ENCODE measurements around the gene R3HDM2. TPM values are rescaled to one million over a fixed set of nuclear protein-coding genes. Genes with fewer than 3 reads are reported as not detected.

Gene R3HDM2
- total RNA-seq, 1 experiment from 2014 or later = 45.4 TPM

DNA sequence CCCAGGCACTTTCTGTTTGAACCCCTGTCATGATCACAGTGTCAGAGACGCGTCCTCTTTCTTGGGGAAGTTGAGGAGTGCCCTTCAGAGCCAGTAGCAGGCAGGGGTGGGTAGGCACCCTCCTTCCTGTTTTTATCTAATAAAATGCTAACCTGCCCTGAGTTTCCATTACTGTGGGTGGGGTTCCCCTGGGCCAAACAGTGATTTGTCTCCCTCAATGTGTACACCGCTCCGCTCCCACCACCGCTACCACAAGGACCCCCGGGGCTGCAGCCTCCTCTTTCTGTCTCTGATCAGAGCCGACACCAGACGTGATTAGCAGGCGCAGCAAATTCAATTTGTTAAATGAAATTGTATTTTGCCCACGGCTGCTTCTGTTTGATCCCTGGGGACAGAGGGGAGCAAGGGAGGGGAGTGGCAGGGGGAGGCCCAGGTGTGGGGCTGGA, 196.2 kb downstream of the R3HDM2 start:
- H3K4me1 ChIP-seq (ENCODE audit: control insufficient read depth in 1 of 2, insufficient read depth in 2 of 2, low read length in 2 of 2) = peaks cover 10 to 19% of the 10 kb centered on the region in 2 experiments
- BruUV-seq (replicated peaks) = no TSS peak
- ChIA-PET POLR2A (no interaction called here), RAD21 (ENCODE audit: low non-redundant PET in 1 of 2, low total read pairs in 2 of 2, uncharacterized antibody in 2 of 2, unreplicated experiment in 2 of 2) (no interaction called here), CTCF (no interaction called here)
- no peaks in the 10 kb centered on the region for H3K9me3 ChIP-seq (ENCODE audit: control insufficient read depth in 1 of 2, insufficient read depth in 1 of 2, low read depth in 1 of 2, low read length in 2 of 2)
- peaks cover under 1% of the 10 kb centered on the region; the same call in 1 of the 2 replicates for H3K27me3 ChIP-seq (ENCODE audit: insufficient read depth, low read length)
- no peaks in the 10 kb centered on the region for H3K9me2 ChIP-seq (ENCODE audit: insufficient read depth)
- H3K4me3 ChIP-seq (replicated peaks in 1 of 2; ENCODE audit: low read depth in 1 of 2, low read length in 2 of 2) = no peak overlapping the region
- H4K20me1 ChIP-seq (ENCODE audit: insufficient read depth) = no peaks in the 10 kb centered on the region
- H3K36me3 ChIP-seq (ENCODE audit: control insufficient read depth in 1 of 2, insufficient read depth in 2 of 2, low read length in 2 of 2) = peaks cover 15 to 34% of the 10 kb centered on the region in 2 experiments
- DNase-seq (ENCODE audit: low read depth, low spot score) (no peak), ATAC-seq (no peak)
- TF ChIP-seq, protein P1, sequence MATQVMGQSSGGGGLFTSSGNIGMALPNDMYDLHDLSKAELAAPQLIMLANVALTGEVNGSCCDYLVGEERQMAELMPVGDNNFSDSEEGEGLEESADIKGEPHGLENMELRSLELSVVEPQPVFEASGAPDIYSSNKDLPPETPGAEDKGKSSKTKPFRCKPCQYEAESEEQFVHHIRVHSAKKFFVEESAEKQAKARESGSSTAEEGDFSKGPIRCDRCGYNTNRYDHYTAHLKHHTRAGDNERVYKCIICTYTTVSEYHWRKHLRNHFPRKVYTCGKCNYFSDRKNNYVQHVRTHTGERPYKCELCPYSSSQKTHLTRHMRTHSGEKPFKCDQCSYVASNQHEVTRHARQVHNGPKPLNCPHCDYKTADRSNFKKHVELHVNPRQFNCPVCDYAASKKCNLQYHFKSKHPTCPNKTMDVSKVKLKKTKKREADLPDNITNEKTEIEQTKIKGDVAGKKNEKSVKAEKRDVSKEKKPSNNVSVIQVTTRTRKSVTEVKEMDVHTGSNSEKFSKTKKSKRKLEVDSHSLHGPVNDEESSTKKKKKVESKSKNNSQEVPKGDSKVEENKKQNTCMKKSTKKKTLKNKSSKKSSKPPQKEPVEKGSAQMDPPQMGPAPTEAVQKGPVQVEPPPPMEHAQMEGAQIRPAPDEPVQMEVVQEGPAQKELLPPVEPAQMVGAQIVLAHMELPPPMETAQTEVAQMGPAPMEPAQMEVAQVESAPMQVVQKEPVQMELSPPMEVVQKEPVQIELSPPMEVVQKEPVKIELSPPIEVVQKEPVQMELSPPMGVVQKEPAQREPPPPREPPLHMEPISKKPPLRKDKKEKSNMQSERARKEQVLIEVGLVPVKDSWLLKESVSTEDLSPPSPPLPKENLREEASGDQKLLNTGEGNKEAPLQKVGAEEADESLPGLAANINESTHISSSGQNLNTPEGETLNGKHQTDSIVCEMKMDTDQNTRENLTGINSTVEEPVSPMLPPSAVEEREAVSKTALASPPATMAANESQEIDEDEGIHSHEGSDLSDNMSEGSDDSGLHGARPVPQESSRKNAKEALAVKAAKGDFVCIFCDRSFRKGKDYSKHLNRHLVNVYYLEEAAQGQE (IDR thresholded peaks at IDR 0.05; ENCODE audit: low read depth) = no peak
- TF ChIP-seq CBX3 (IDR thresholded peaks at IDR 0.05; ENCODE audit: low read depth) (no peak), SP1 (IDR thresholded peaks at IDR 0.05; ENCODE audit: low read depth) (no peak), POLR2A (IDR thresholded peaks at IDR 0.05; ENCODE audit: borderline replicate concordance, extremely low read depth, insufficient read depth, insufficient read length) (no peak), YY1 (IDR thresholded peaks at IDR 0.05; ENCODE audit: extremely low read depth, insufficient replicate concordance, low read depth, low read length) (no peak), EGR1 (IDR thresholded peaks at IDR 0.05; ENCODE audit: low read depth) (no peak), RAD21 (IDR thresholded peaks at IDR 0.05; ENCODE audit: low read depth) (no peak), FOSL1 (IDR thresholded peaks at IDR 0.05; ENCODE audit: low read depth) (no peak), POLR2AphosphoS5 (IDR thresholded peaks at IDR 0.05; ENCODE audit: low read depth, low read length) (no peak), ZNF274 (IDR thresholded peaks at IDR 0.05; ENCODE audit: low read depth, low read length) (no peak)
- TF ChIP-seq, protein P2, sequence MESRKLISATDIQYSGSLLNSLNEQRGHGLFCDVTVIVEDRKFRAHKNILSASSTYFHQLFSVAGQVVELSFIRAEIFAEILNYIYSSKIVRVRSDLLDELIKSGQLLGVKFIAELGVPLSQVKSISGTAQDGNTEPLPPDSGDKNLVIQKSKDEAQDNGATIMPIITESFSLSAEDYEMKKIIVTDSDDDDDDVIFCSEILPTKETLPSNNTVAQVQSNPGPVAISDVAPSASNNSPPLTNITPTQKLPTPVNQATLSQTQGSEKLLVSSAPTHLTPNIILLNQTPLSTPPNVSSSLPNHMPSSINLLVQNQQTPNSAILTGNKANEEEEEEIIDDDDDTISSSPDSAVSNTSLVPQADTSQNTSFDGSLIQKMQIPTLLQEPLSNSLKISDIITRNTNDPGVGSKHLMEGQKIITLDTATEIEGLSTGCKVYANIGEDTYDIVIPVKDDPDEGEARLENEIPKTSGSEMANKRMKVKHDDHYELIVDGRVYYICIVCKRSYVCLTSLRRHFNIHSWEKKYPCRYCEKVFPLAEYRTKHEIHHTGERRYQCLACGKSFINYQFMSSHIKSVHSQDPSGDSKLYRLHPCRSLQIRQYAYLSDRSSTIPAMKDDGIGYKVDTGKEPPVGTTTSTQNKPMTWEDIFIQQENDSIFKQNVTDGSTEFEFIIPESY (IDR thresholded peaks at IDR 0.05; ENCODE audit: extremely low read depth, insufficient replicate concordance, low read length) = no peak
- intact Hi-C loops (cut with micrococcal nuclease) = no loop called here
- H3K9ac ChIP-seq (ENCODE audit: low read length) = no peak overlapping the region
- no peak overlapping the region for H3K27ac ChIP-seq (ENCODE audit: low read depth, low read length)
- no peak overlapping the region for H2AFZ ChIP-seq (ENCODE audit: low read depth, low read length, poor library complexity, severe bottlenecking)
- peaks cover 29% of the 10 kb centered on the region for H3K79me2 ChIP-seq (ENCODE audit: insufficient read depth, low read length)
- no peak overlapping the region for H3K4me2 ChIP-seq (ENCODE audit: low read length)

Data from HCT116 (cell line).